Transverse colon (tissue), 4 donors: Measurements from ENCODE around the gene ACTN1.

Experiments used
- EP300 ChIP-seq: sonication (generic); formaldehyde crosslinking; IDR thresholded peaks from one replicate; pipeline ENCODE4 v1.6.1; 2017; ENCODE audit warnings: antibody characterized with exemption, low read depth
- POLR2AphosphoS5 ChIP-seq, 3 donors: sonication (generic); formaldehyde crosslinking; IDR thresholded peaks; one replicate each; pipeline ENCODE4 v1.6.1; 2016; ENCODE audit warnings: antibody characterized with exemption in 3 of 3
- TF ChIP-seq, protein P1 (sequence below), 5 experiments: fragments of 200-600 bp in 3 of 5; fragments of 450-650 bp in 2 of 5; sonication (generic) in 3 of 5; IDR thresholded peaks; 1 replicate in 2 of 5; 2 replicates in 3 of 5; pipeline ENCODE4 v1.5.1; 2016 to 2017; ENCODE audit warnings: antibody characterized with exemption in 5 of 5, inconsistent platforms in 3 of 5, mild to moderate bottlenecking in 2 of 5, moderate library complexity in 1 of 5

DNA sequence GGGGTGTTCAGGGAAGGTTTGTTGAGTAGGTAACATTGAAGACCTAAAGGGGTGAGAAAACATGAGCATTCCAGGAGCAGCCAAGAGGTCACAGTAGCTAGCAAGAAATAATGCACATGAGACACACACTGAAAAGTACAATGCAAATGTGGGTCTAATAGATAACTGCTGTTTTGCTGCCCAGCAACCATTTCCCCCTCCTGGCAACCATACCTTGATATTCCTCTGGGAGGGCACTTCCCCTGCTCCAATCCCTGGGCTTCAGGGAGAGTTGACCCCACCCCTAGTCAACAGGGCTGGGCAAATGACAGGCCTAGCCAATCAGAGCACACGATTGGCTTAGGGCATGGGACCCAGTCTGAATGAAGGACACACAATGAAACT, 8.5 kb upstream of the ACTN1 start:
- TF ChIP-seq, protein P1, sequence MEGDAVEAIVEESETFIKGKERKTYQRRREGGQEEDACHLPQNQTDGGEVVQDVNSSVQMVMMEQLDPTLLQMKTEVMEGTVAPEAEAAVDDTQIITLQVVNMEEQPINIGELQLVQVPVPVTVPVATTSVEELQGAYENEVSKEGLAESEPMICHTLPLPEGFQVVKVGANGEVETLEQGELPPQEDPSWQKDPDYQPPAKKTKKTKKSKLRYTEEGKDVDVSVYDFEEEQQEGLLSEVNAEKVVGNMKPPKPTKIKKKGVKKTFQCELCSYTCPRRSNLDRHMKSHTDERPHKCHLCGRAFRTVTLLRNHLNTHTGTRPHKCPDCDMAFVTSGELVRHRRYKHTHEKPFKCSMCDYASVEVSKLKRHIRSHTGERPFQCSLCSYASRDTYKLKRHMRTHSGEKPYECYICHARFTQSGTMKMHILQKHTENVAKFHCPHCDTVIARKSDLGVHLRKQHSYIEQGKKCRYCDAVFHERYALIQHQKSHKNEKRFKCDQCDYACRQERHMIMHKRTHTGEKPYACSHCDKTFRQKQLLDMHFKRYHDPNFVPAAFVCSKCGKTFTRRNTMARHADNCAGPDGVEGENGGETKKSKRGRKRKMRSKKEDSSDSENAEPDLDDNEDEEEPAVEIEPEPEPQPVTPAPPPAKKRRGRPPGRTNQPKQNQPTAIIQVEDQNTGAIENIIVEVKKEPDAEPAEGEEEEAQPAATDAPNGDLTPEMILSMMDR (IDR thresholded peaks at IDR 0.05): no peak
- TF ChIP-seq POLR2AphosphoS5 (IDR thresholded peaks at IDR 0.05): no peak
- no peak for TF ChIP-seq EP300
